GM12878 (cell line): ENCODE data around the gene NAGA. TPM values are rescaled to one million over a fixed set of nuclear protein-coding genes. Genes with fewer than 3 reads are reported as not detected.
A peak's percentile ranks its signal among the peaks of the same experiment; 100 is the strongest.

Experiments
- ATAC-seq: fragments of 200-7000 bp; cut with Tn5 transposase; 3 replicates; pipeline ENCODE4 v1.9.1; 2020; ENCODE audit warnings: mild to moderate bottlenecking, moderate library complexity
- BruUV-seq: library from RNA; stranded (reverse); fragments of 400-500 nt; replicated peaks from 2 replicates; lab custom pipeline; 2021; lab: Mats Ljungman, UMichigan
- CTCF ChIA-PET: fragments of 300-600 bp; sonication (Branson Sonifier 250); formaldehyde crosslinking; extraction: SDS; loops from one replicate; lab custom pipeline; 2021; ENCODE audit warnings: inconsistent platforms; lab: Yijun Ruan, JAX
- POLR2A ChIA-PET: fragments of 350-600 bp; formaldehyde crosslinking; extraction: SDS; loops from one replicate; lab custom pipeline; 2021; ENCODE audit warnings: inconsistent platforms; lab: Charles Lee
- RAD21 ChIA-PET: fragments of 300-600 bp; sonication (Branson Sonifier 250); formaldehyde crosslinking; loops from one replicate; lab custom pipeline; 2023; ENCODE audit warnings: antibody characterized with exemption; ENCODE audit not compliant: unreplicated experiment; lab: Charles Lee
- SMC1A ChIA-PET: fragments of 300-600 bp; sonication (Branson Sonifier 250); formaldehyde crosslinking; loops from one replicate; lab custom pipeline; 2023; ENCODE audit not compliant: unreplicated experiment, uncharacterized antibody; lab: Charles Lee
- DNase-seq: peaks from one replicate; pipeline ENCODE4 v3.0.0-alpha.2; 2011; ENCODE audit warnings: low read depth, low spot score
- FAIRE-seq: peaks from 3 replicates; lab custom pipeline; 2011; peaks lifted over from hg19 to GRCh38; lab: Jason Lieb, UNC
- H2AFZ ChIP-seq: 2 replicates; pipeline ENCODE4 v1.6.0; 2011; ENCODE audit warnings: low read depth, low read length, control low read depth; ENCODE audit not compliant: control insufficient read depth
- H3K27ac ChIP-seq: 2 replicates; pipeline ENCODE4 v1.5.1; 2011; ENCODE audit warnings: control low read depth; ENCODE audit not compliant: control insufficient read depth, insufficient read depth
- H3K27me3 ChIP-seq, 2 experiments: replicated peaks in 1 of 2; 2 replicates each; pipeline versions ENCODE4 v1.6.0 to v1.6.1; 2011; ENCODE audit warnings: low read length in 1 of 2; ENCODE audit not compliant: control insufficient read depth in 2 of 2, insufficient read depth in 2 of 2
- H3K36me3 ChIP-seq, 2 experiments: 2 replicates each; pipeline ENCODE4 v1.5.1; 2011; ENCODE audit warnings: low read length in 1 of 2; ENCODE audit not compliant: control insufficient read depth in 2 of 2, insufficient read depth in 2 of 2
- H3K4me1 ChIP-seq: 2 replicates; pipeline ENCODE4 v1.6.1; 2011; ENCODE audit warnings: mild to moderate bottlenecking, low read length, moderate library complexity, mixed read lengths; ENCODE audit not compliant: control insufficient read depth, insufficient read depth
- H3K4me2 ChIP-seq: 2 replicates; pipeline ENCODE4 v1.6.0; 2011; ENCODE audit warnings: control low read depth; ENCODE audit not compliant: control insufficient read depth, insufficient read depth
- H3K4me3 ChIP-seq: fragments of 200-600 bp; sonication (generic); 2 replicates; pipeline ENCODE4 v1.5.1; 2016
- H3K79me2 ChIP-seq: 2 replicates; pipeline ENCODE4 v1.6.0; 2011; ENCODE audit warnings: low read length; ENCODE audit not compliant: control insufficient read depth, insufficient read depth
- H3K9ac ChIP-seq: 2 replicates; pipeline ENCODE4 v1.8.0; 2011; ENCODE audit warnings: low read length, control low read depth, mixed read lengths; ENCODE audit not compliant: control insufficient read depth, insufficient read depth
- H3K9me3 ChIP-seq: replicated peaks from 3 replicates; pipeline ENCODE4 v1.5.1; 2011; ENCODE audit warnings: mild to moderate bottlenecking, low read length; ENCODE audit not compliant: control insufficient read depth, insufficient read depth
- H4K20me1 ChIP-seq: 2 replicates; pipeline ENCODE4 v1.6.0; 2011; ENCODE audit not compliant: control insufficient read depth, insufficient read depth
- CBX5 ChIP-seq: sonication (generic); IDR thresholded peaks from 2 replicates; pipeline ENCODE4 v1.6.1; 2016; ENCODE audit warnings: low read depth, moderate library complexity, mild to moderate bottlenecking, inconsistent platforms
- HSF1 ChIP-seq: fragments of 150-350 bp; IDR thresholded peaks from 2 replicates; pipeline ENCODE4 v1.6.1; 2014; ENCODE audit warnings: mild to moderate bottlenecking, low read depth, low read length
- IRF5 ChIP-seq: fragments of 450-650 bp; IDR thresholded peaks from 2 replicates; pipeline ENCODE4 v1.6.1; 2017; ENCODE audit warnings: borderline replicate concordance
- MXI1 ChIP-seq: fragments of 150-350 bp; IDR thresholded peaks from 2 replicates; pipeline ENCODE4 v1.6.1; 2011; ENCODE audit warnings: low read depth, mild to moderate bottlenecking, inconsistent platforms, low read length, improper control_type of control experiment
- PKNOX1 ChIP-seq: fragments of 450-650 bp; IDR thresholded peaks from 2 replicates; pipeline ENCODE4 v1.6.1; 2016; ENCODE audit warnings: mild to moderate bottlenecking
- ZNF592 ChIP-seq: fragments of 450-650 bp; IDR thresholded peaks from 2 replicates; pipeline ENCODE4 v1.6.1; 2017; ENCODE audit warnings: mild to moderate bottlenecking, moderate library complexity
- WGBS: methylation state at CpG from one replicate; pipeline ENCODE4 v1.1.6; 2016; ENCODE audit warnings: low lambda C conversion rate; ENCODE audit not compliant: insufficient replicate concordance, insufficient coverage; ENCODE audit errors: missing lambda C conversion rate; 5-methylcytosine and 5-hydroxymethylcytosine counted together
- in situ Hi-C: fragments of 300-500 bp; cut with MboI; formaldehyde crosslinking; loops from 9 replicates; pipeline ENCODE4 v1.14.3; 2018; ENCODE audit warnings: mixed read lengths
- intact Hi-C: fragments of 100-400 bp; cut with micrococcal nuclease; formaldehyde crosslinking; loops from one replicate; pipeline ENCODE4 v1.14.2; 2022; ENCODE audit not compliant: unreplicated experiment
- polyA plus RNA-seq, 11 experiments: library from polyadenylated mRNA; depleted of rRNA in 4 of 11; unstranded in 6 of 11; stranded (reverse) in 5 of 11; fragments of >200 nt; fragmentation: Nextera tagmentation in 4 of 11; fragmentation: Illumina TruSeq in 1 of 11; extraction: Ambion mirVana in 4 of 11; extraction: Trizol in 1 of 11; gene quantifications; 1 replicate in 1 of 11; 2 replicates in 10 of 11; pipeline versions ENCODE4 v1.2.1 to v1.2.3, GENCODE V29; 2011 to 2016; ENCODE audit warnings: inconsistent platforms in 2 of 11, missing spikeins in 2 of 11, low read depth in 1 of 11
- total RNA-seq, 4 experiments: library from RNA; depleted of rRNA in 3 of 4; stranded (reverse); fragments of >200 nt in 3 of 4; fragmentation: Illumina TruSeq in 1 of 4; extraction: Trizol in 1 of 4; gene quantifications; 2 replicates each; pipeline versions ENCODE4 v1.2.1 to v1.2.3, GENCODE V29; 2013 to 2021

NAGA gene
- total and polyA plus RNA-seq, 10 of the 15 experiments (the other 5 are each of a cell fraction or from before 2014, with no cell fraction given) = 9.3 to 46.0 (median 33.2) TPM

GRCh38 chr22:42033263-42034181 lies 37.1 kb downstream of the NAGA start:
- 93% methylated on average over 5 of the region's 5 CpGs for WGBS
- BruUV-seq = no TSS peak
- peaks cover 22% of the 10 kb centered on the region for H3K4me1 ChIP-seq
- H3K4me2 ChIP-seq = no peak overlapping the region
- RAD21 ChIA-PET = no interaction called here
- FAIRE-seq (peak; percentile 49), ATAC-seq (no peak), DNase-seq (no peak)
- H2AFZ ChIP-seq = no peak overlapping the region
- SMC1A ChIA-PET = interaction anchor here (1.1 to 1.2 kb wide), 3 partner anchors 8 to 14 kb away, joined by 3 to 4 read pairs (median 3); no protein-coding TSS in a partner anchor
- POLR2A ChIA-PET = no interaction called here
- in situ Hi-C loops (no loop called here), intact Hi-C loops (no loop called here)
- H4K20me1 ChIP-seq = no peaks in the 10 kb centered on the region
- H3K4me3 ChIP-seq = no peak overlapping the region
- CTCF ChIA-PET = interaction anchor here (0.9 kb wide), 1 partner anchor 87 kb away, joined by 3 read pairs; the partner anchor contains the start of gene CENPM
- H3K27me3 ChIP-seq = no peaks in the 10 kb centered on the region
- no peak overlapping the region for H3K9ac ChIP-seq
- TF ChIP-seq MXI1 = no peak
- TF ChIP-seq CBX5 = peak; percentile 85; the same call in 1 of the 2 replicates
- H3K79me2 ChIP-seq = no peaks in the 10 kb centered on the region
- H3K27ac ChIP-seq = no peak overlapping the region
- peaks cover 17% of the 10 kb centered on the region; the same call in 2 of the 3 replicates for H3K9me3 ChIP-seq
- H3K36me3 ChIP-seq = no peaks in the 10 kb centered on the region

GRCh38 chr22:42026705-42027104 lies 43.9 kb downstream of the NAGA start:
- intact Hi-C loops (no loop called here), in situ Hi-C loops (no loop called here)
- DNase-seq (no peak), ATAC-seq (no peak), FAIRE-seq (no peak)
- Histone ChIP-seq H3K27ac (no peak overlapping the region), H3K4me1 (peaks cover 25% of the 10 kb centered on the region), H3K4me2 (no peak overlapping the region), H2AFZ (no peak overlapping the region), H4K20me1 (no peaks in the 10 kb centered on the region), H3K9ac (no peak overlapping the region), H3K4me3 (no peak overlapping the region), H3K79me2 (no peaks in the 10 kb centered on the region), H3K36me3 (no peaks in the 10 kb centered on the region), H3K9me3 (no peaks in the 10 kb centered on the region; the same call in none of the 3 replicates), H3K27me3 (no peaks in the 10 kb centered on the region)
- SMC1A ChIA-PET = no interaction called here
- CTCF ChIA-PET = no interaction called here
- BruUV-seq = no TSS peak
- RAD21 ChIA-PET = no interaction called here
- POLR2A ChIA-PET = no interaction called here
- 92% methylated on average over 10 of the region's 10 CpGs for WGBS
- no peak for TF ChIP-seq IRF5
- TF ChIP-seq PKNOX1 = no peak
- no peak for TF ChIP-seq ZNF592
- TF ChIP-seq HSF1 = no peak
